Breast epithelium (tissue), 3 donors: ENCODE results near the gene TRIM63.

ENCODE experiments used
- POLR2A ChIP-seq: fragments of 450-650 bp; IDR thresholded peaks from one replicate; pipeline ENCODE4 v1.6.1; 2016; ENCODE audit warnings: antibody characterized with exemption, mild to moderate bottlenecking, moderate library complexity
- POLR2AphosphoS5 ChIP-seq, 3 donors: sonication (generic); formaldehyde crosslinking; IDR thresholded peaks; one replicate each; pipeline ENCODE4 v1.6.1; 2017; ENCODE audit warnings: antibody characterized with exemption in 3 of 3
- TF ChIP-seq, protein P1 (sequence below), 3 donors: fragments of 450-650 bp; IDR thresholded peaks; one replicate each; pipeline ENCODE4 v1.5.1; 2016 to 2017; ENCODE audit warnings: antibody characterized with exemption in 3 of 3, mild to moderate bottlenecking in 3 of 3, moderate library complexity in 3 of 3

DNA sequence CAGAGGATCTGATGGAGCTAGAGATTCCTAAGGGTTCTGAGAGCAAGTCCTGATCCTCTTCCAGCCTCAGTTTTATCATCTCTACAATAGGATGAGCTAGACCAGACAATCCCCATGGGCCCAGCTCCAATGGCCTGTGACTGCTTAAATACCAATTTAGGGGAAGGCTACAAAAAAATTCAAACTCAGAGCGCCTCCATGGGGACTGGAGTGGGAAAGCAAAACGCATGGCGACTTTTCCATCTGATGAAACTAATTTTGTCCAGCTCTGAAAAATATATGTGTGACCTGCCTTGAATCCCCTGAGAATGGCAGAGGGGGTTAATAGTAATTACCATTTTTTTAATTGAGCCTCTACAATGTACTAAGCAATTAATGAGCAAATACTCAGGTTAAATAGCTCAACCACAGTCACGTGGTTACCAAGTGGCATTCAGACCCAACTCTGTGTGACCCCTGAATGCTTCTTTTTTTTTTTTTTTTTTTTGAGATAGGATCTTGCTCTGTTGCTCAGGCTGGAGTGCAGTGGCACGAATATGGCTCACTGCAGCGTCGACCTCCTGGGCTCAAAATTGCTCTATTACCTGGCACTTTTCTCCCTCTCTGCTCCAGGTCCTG lies 37.5 kb downstream of the TRIM63 start:
- TF ChIP-seq, protein P1, sequence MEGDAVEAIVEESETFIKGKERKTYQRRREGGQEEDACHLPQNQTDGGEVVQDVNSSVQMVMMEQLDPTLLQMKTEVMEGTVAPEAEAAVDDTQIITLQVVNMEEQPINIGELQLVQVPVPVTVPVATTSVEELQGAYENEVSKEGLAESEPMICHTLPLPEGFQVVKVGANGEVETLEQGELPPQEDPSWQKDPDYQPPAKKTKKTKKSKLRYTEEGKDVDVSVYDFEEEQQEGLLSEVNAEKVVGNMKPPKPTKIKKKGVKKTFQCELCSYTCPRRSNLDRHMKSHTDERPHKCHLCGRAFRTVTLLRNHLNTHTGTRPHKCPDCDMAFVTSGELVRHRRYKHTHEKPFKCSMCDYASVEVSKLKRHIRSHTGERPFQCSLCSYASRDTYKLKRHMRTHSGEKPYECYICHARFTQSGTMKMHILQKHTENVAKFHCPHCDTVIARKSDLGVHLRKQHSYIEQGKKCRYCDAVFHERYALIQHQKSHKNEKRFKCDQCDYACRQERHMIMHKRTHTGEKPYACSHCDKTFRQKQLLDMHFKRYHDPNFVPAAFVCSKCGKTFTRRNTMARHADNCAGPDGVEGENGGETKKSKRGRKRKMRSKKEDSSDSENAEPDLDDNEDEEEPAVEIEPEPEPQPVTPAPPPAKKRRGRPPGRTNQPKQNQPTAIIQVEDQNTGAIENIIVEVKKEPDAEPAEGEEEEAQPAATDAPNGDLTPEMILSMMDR (IDR thresholded peaks at IDR 0.05) = no peak
- TF ChIP-seq POLR2A = no peak
- TF ChIP-seq POLR2AphosphoS5 (IDR thresholded peaks at IDR 0.05) = no peak
